Fibroblast of villous mesenchyme (primary cell): Measurements from ENCODE around the gene RUVBL1. TPM values are rescaled to one million over a fixed set of nuclear protein-coding genes. Genes with fewer than 3 reads are reported as not detected.

Experiments used
- DNase-seq: peaks from one replicate; pipeline ENCODE4 v3.0.0-alpha.2; 2010; ENCODE audit warnings: low read depth
- H3K4me3 ChIP-seq: 2 replicates; pipeline ENCODE4 v1.5.1; 2011; ENCODE audit warnings: low read depth, mild to moderate bottlenecking, low read length
- CTCF ChIP-seq: IDR thresholded peaks from 2 replicates; pipeline ENCODE4 v1.5.1; 2012; ENCODE audit warnings: low read depth, mild to moderate bottlenecking, low read length; ENCODE audit not compliant: insufficient read depth
- total RNA-seq: library from RNA; depleted of rRNA; stranded (reverse); fragments of >200 nt; gene quantifications from 2 replicates; pipeline ENCODE4 v1.2.3, GENCODE V29; 2012

RUVBL1 gene
- total RNA-seq, 1 donor: 83.8 TPM

- DNase-seq: no peak
- H3K4me3 ChIP-seq: peak overlapping the region; percentile 98
- TF ChIP-seq CTCF: no peak
Observed at GRCh38 chr3:128053614-128054013, 70.0 kb downstream of the RUVBL1 start.

- TF ChIP-seq CTCF: no peak
- peak overlapping the region; percentile 98 for H3K4me3 ChIP-seq
- peak; percentile 34 for DNase-seq
Observed at GRCh38 chr3:128052595-128053351, 70.8 kb downstream of the RUVBL1 start.

DNA sequence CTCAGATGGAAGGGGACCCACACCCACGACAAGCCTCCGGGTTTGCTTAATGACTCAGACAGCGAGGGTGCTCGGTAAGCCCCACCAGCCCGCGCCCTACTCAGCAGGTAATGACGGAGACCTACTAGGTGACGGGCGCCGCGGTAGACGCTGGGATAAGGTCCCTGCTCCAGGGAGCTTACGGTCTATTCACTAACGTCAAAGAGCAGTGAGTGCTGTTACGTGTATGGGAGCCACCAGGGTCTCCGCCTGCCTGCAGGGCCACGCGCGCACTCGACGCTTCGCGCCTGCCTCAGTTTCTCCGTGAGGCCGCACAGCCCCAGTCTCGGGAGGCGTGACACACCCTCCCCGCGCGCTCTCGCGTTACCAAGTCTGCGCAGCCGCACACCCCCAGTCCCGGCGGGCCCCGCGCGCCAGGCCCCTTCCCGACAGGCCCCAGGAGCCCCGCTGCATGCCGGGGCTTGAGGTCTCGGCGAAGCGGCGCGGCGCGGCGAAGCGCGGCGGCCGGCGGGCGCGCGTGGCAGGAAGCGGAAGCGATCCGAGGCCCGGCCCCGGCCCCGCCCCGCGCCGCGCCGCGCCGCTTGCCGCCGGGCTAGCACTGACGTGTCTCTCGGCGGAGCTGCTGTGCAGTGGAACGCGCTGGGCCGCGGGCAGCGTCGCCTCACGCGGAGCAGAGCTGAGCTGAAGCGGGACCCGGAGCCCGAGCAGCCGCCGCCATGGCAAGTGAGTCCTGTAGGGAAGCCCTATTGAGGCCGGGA, 71.6 kb downstream of the RUVBL1 start, which contains the start of gene SEC61A1:
Gene SEC61A1 (plus strand): TSS at position 601 of the 758 bp plus-strand sequence. CDS start 116 bp downstream, at position 717.
- H3K4me3 ChIP-seq: peak within 1 kb of the TSS; percentile 98
- DNase-seq: peak; percentile 95
- TF ChIP-seq CTCF: no peak

DNA sequence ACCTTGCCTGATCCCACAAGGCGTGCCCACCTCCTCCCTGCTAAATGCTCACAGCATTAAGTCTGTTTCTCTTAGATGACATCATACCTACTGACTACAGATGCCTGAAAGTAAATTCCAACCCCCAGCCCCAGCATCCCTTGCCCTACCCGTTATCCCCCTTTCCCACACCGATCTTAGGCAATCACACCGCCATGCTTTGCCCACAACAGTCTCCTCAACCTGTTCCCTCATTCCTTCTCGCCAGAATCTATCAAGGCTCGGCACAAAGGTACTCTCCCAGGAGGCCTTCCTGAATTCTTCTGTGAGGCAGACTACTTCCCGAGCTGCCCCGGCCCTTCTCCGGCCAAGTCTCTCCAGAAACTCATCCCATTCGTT, 72.2 kb downstream of the RUVBL1 start:
- no peak for DNase-seq
- no peak for TF ChIP-seq CTCF

GRCh38 chr3:128050597-128050996, 73.0 kb downstream of the RUVBL1 start:
- no peak for TF ChIP-seq CTCF
- no peak for DNase-seq
- no peak overlapping the region for H3K4me3 ChIP-seq

More for the DNA sequence above, 72.2 kb downstream of the RUVBL1 start:
- peak overlapping the region; percentile 83 for H3K4me3 ChIP-seq

DNA sequence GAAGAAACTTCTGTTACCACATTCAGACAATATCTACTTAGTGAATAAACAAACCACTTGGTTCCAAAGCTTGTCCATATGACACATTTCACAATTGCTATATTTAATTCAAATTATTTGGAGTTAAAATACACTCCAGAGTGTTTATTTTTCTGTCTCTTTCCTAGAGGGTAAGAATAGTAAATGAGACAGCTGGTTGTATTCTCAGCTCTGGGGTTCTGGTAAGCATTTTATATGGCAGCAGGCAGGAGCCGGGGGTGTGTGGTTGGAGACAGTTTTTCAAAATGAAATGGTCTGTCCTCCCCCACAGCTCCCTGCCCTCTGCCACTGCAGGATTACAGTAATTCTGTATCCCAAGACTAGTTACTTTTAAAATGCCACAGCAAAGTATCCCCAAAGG, 82.3 kb downstream of the RUVBL1 start:
- DNase-seq: no peak
- TF ChIP-seq CTCF: no peak
- no peak overlapping the region for H3K4me3 ChIP-seq
